DOHH2 (cell line): ENCODE measurements around the gene JAK3.

Experiments used
- H3F3A ChIP-seq: fragments of 200-600 bp; sonication (generic), shearing (Covaris generic); 2 replicates; pipeline ENCODE4 v1.6.0; 2016; ENCODE audit warnings: antibody characterized with exemption, mild to moderate bottlenecking; ENCODE audit not compliant: control insufficient read depth, insufficient read depth
- H3K27ac ChIP-seq: fragments of 200-600 bp; sonication (generic); 2 replicates; pipeline ENCODE4 v1.5.1; 2014; ENCODE audit warnings: low read depth, mild to moderate bottlenecking, low read length, moderate library complexity
- H3K27me3 ChIP-seq: fragments of 200-600 bp; sonication (generic); 2 replicates; pipeline ENCODE4 v1.6.1; 2014; ENCODE audit warnings: mild to moderate bottlenecking, low read length, mixed read lengths; ENCODE audit not compliant: control insufficient read depth
- H3K36me3 ChIP-seq: fragments of 200-600 bp; sonication (generic); 2 replicates; pipeline ENCODE4 v1.6.1; 2014; ENCODE audit warnings: mild to moderate bottlenecking, low read length, moderate library complexity, mixed read lengths; ENCODE audit not compliant: control insufficient read depth
- H3K4me1 ChIP-seq: fragments of 200-600 bp; sonication (generic); 2 replicates; pipeline ENCODE4 v1.6.1; 2014; ENCODE audit warnings: mild to moderate bottlenecking, low read length, mixed read lengths; ENCODE audit not compliant: control insufficient read depth
- H3K4me2 ChIP-seq: fragments of 200-600 bp; sonication (generic); 2 replicates; pipeline ENCODE4 v1.6.0; 2014; ENCODE audit warnings: mild to moderate bottlenecking, low read length, moderate library complexity
- H3K4me3 ChIP-seq: fragments of 200-600 bp; sonication (generic); 2 replicates; pipeline ENCODE4 v1.5.1; 2014; ENCODE audit warnings: mild to moderate bottlenecking, low read length, mixed read lengths
- H3K79me2 ChIP-seq: fragments of 200-600 bp; sonication (generic); 2 replicates; pipeline ENCODE4 v1.6.1; 2014; ENCODE audit warnings: mild to moderate bottlenecking, low read length, mixed read lengths; ENCODE audit not compliant: control insufficient read depth
- H3K9me2 ChIP-seq: fragments of 200-600 bp; sonication (generic); replicated peaks from 2 replicates; pipeline ENCODE4 v1.6.1; 2014; ENCODE audit warnings: mild to moderate bottlenecking, low read length, mixed read lengths; ENCODE audit not compliant: control insufficient read depth
- H3K9me3 ChIP-seq: fragments of 200-600 bp; sonication (generic); 2 replicates; pipeline ENCODE4 v1.6.1; 2014; ENCODE audit warnings: antibody characterized with exemption, low read length, mixed read lengths; ENCODE audit not compliant: control insufficient read depth, insufficient read depth
- H4K20me1 ChIP-seq: fragments of 200-600 bp; sonication (generic); 2 replicates; pipeline ENCODE4 v1.6.0; 2014; ENCODE audit warnings: low read depth, mild to moderate bottlenecking, antibody characterized with exemption, low read length, moderate library complexity; ENCODE audit not compliant: control insufficient read depth, insufficient read depth
- CTCF ChIP-seq: fragments of 200-600 bp; sonication (generic); IDR thresholded peaks from one replicate; pipeline ENCODE4 v1.5.1; 2014; ENCODE audit warnings: antibody characterized with exemption, mild to moderate bottlenecking, low read depth, low read length; ENCODE audit not compliant: poor library complexity, severe bottlenecking
- EZH2phosphoT487 ChIP-seq: fragments of 200-600 bp; sonication (generic); IDR thresholded peaks from 2 replicates; pipeline ENCODE4 v1.6.1; 2017; ENCODE audit warnings: borderline replicate concordance, mild to moderate bottlenecking, antibody characterized with exemption, low read length, moderate library complexity, mixed read lengths

JAK3 gene

GRCh38 chr19:17871032-17871877 lies 23.5 kb upstream of the JAK3 start:
- Histone ChIP-seq H3K4me1 (peaks cover 20% of the 10 kb centered on the region), H4K20me1 (no peaks in the 10 kb centered on the region), H3K27ac (no peak overlapping the region), H3K36me3 (no peaks in the 10 kb centered on the region), H3K9me3 (no peaks in the 10 kb centered on the region), H3K4me3 (peak overlapping the region; percentile 22; the same call in 1 of the 2 replicates), H3K79me2 (no peaks in the 10 kb centered on the region), H3K9me2 (no peaks in the 10 kb centered on the region), H3K4me2 (peak overlapping the region; percentile 42), H3F3A (no peaks in the 10 kb centered on the region), H3K27me3 (peaks cover 20% of the 10 kb centered on the region)
- no peak for TF ChIP-seq CTCF
- no peak for TF ChIP-seq EZH2phosphoT487

GRCh38 chr19:17869114-17869608 lies 21.4 kb upstream of the JAK3 start:
- Histone ChIP-seq H3K4me1 (peaks cover 20% of the 10 kb centered on the region), H3K9me2 (no peaks in the 10 kb centered on the region), H3K79me2 (no peaks in the 10 kb centered on the region), H3K27me3 (peaks cover 20% of the 10 kb centered on the region), H3K9me3 (no peaks in the 10 kb centered on the region), H3K27ac (no peak overlapping the region), H3F3A (peaks cover 15% of the 10 kb centered on the region), H4K20me1 (no peaks in the 10 kb centered on the region), H3K4me2 (no peak overlapping the region), H3K4me3 (no peak overlapping the region), H3K36me3 (peaks cover 5% of the 10 kb centered on the region)
- TF ChIP-seq CTCF (no peak), EZH2phosphoT487 (no peak)

- H3K9me3 ChIP-seq, result no peaks in the 10 kb centered on the region
- H3K4me1 ChIP-seq, result peaks cover 17% of the 10 kb centered on the region
- H3K79me2 ChIP-seq, result no peaks in the 10 kb centered on the region
- H3K36me3 ChIP-seq, result peaks cover 10% of the 10 kb centered on the region
- H3K27me3 ChIP-seq, result peaks cover 20% of the 10 kb centered on the region
- no peak for TF ChIP-seq EZH2phosphoT487
- TF ChIP-seq CTCF, result no peak
- peaks cover 20% of the 10 kb centered on the region for H3F3A ChIP-seq
- no peak overlapping the region for H3K4me3 ChIP-seq
- no peak overlapping the region for H3K4me2 ChIP-seq
- H3K27ac ChIP-seq, result no peak overlapping the region
- H4K20me1 ChIP-seq, result no peaks in the 10 kb centered on the region
- H3K9me2 ChIP-seq, result no peaks in the 10 kb centered on the region
These were observed 20.9 kb upstream of the JAK3 start for GRCh38 chr19:17868669-17869068.
